HG02588 (cell line): ENCODE measurements around the gene COPZ1.
"Not testable (repeated sequence)": the region's sequence is repeated elsewhere in the genome, so short reads cannot be mapped to it uniquely, and the experiment has no call there.

Experiments
- ATAC-seq: cut with Tn5 transposase; IDR thresholded peaks from one replicate; pipeline ENCODE4 v1.9.1; 2021; ENCODE audit warnings: mild to moderate bottlenecking, moderate library complexity; ENCODE audit not compliant: unreplicated experiment

Gene COPZ1

GRCh38 chr12:54331461-54331860 is 6.5 kb downstream of the COPZ1 start:
- no peak for ATAC-seq

- no peak for ATAC-seq
Measured at GRCh38 chr12:54333420-54334034, 8.6 kb downstream of the COPZ1 start.

GRCh38 chr12:54337280-54337842 is 12.4 kb downstream of the COPZ1 start:
- ATAC-seq: no peak

- no peak for ATAC-seq
Measured at GRCh38 chr12:54337854-54338650, 13.1 kb downstream of the COPZ1 start.

GRCh38 chr12:54338698-54339296 is 13.9 kb downstream of the COPZ1 start:
- no peak for ATAC-seq

GRCh38 chr12:54340846-54341245 is 15.9 kb downstream of the COPZ1 start:
- no peak for ATAC-seq

- no peak for ATAC-seq
Measured at GRCh38 chr12:54341378-54342300, 16.7 kb downstream of the COPZ1 start.

- no peak for ATAC-seq
Measured at GRCh38 chr12:54349036-54349435, 24.1 kb downstream of the COPZ1 start.

GRCh38 chr12:54349679-54350078 is 24.7 kb downstream of the COPZ1 start:
- no peak for ATAC-seq

GRCh38 chr12:54350743-54351142 is 25.8 kb downstream of the COPZ1 start:
- no peak for ATAC-seq

GRCh38 chr12:54351341-54351740 is 26.4 kb downstream of the COPZ1 start:
- ATAC-seq: no peak

- no peak for ATAC-seq
Measured at GRCh38 chr12:54352022-54352531, 27.1 kb downstream of the COPZ1 start.

GRCh38 chr12:54352891-54353874 is 28.3 kb downstream of the COPZ1 start:
- no peak for ATAC-seq

GRCh38 chr12:54354271-54354670 is 29.3 kb downstream of the COPZ1 start:
- not testable (repeated sequence) for ATAC-seq

GRCh38 chr12:54355104-54355815 is 30.3 kb downstream of the COPZ1 start:
- ATAC-seq: no peak

GRCh38 chr12:54356228-54356627 is 31.3 kb downstream of the COPZ1 start:
- ATAC-seq: no peak

GRCh38 chr12:54356951-54357356 is 32.0 kb downstream of the COPZ1 start:
- no peak for ATAC-seq

GRCh38 chr12:54357506-54358190 is 32.7 kb downstream of the COPZ1 start:
- ATAC-seq: no peak
